Stimulated activated CD4-positive, alpha-beta T cell treated with anti-CD3 and anti-CD28 coated beads, Interleukin-12 subunit alpha, Interleukin-12 subunit beta, amount 100 ng/mL, for 24 hours (primary cell): ENCODE measurements around the gene NBR1.
"Not testable (repeated sequence)": the region's sequence is repeated elsewhere in the genome, so short reads cannot be mapped to it uniquely, and the experiment has no call there.

ENCODE experiments used
- DNase-seq, 2 experiments: peaks; one replicate each; pipeline ENCODE4 v3.0.0-alpha.2; 2020; ENCODE audit warnings: low read depth in 2 of 2

NBR1 gene

GRCh38 chr17:43159232-43159631 is 11.8 kb upstream of the NBR1 start:
- not testable (repeated sequence) for DNase-seq

GRCh38 chr17:43159957-43160356 is 11.1 kb upstream of the NBR1 start:
- DNase-seq: not testable (repeated sequence)

- not testable (repeated sequence) for DNase-seq
Measured at GRCh38 chr17:43165971-43166370, 5.0 kb upstream of the NBR1 start.

- DNase-seq: no peak
Measured at GRCh38 chr17:43169561-43170139, 1.4 kb upstream of the NBR1 start.

GRCh38 chr17:43170140-43170765 is 761 bp upstream of the NBR1 start:
- DNase-seq: peak; percentile 74 to 77

GRCh38 chr17:43171586-43172487 is 823 bp downstream of the NBR1 start:
- no peak for DNase-seq

GRCh38 chr17:43175213-43176118 is 4.5 kb downstream of the NBR1 start:
- no peak for DNase-seq

GRCh38 chr17:43176119-43176570 is 5.1 kb downstream of the NBR1 start:
- DNase-seq: no peak

GRCh38 chr17:43183921-43184320 is 12.9 kb downstream of the NBR1 start:
- DNase-seq: no peak

- not testable (repeated sequence) for DNase-seq
Measured at GRCh38 chr17:43186656-43187055, 15.6 kb downstream of the NBR1 start.

- no peak for DNase-seq
Measured at GRCh38 chr17:43193251-43193650, 22.2 kb downstream of the NBR1 start.

GRCh38 chr17:43199633-43200032 is 28.6 kb downstream of the NBR1 start:
- no peak for DNase-seq

- no peak for DNase-seq
Measured at GRCh38 chr17:43200127-43200526, 29.1 kb downstream of the NBR1 start.

GRCh38 chr17:43203013-43203412 is 32.0 kb downstream of the NBR1 start:
- DNase-seq: not testable (repeated sequence)

GRCh38 chr17:43210576-43210975 is 39.6 kb downstream of the NBR1 start:
- DNase-seq: no peak

- no peak for DNase-seq
Measured at GRCh38 chr17:43211123-43211479, 40.1 kb downstream of the NBR1 start.

- peak; percentile 59 to 67 for DNase-seq
Measured at GRCh38 chr17:43211480-43212402, 40.7 kb downstream of the NBR1 start, which contains the start of gene TMEM106A. TSS of gene TMEM106A (plus strand) at chr17:43211875. CDS start at chr17:43213042, 1,167 bp downstream.

GRCh38 chr17:43212641-43213490 is 41.9 kb downstream of the NBR1 start:
- DNase-seq: no peak

GRCh38 chr17:43213545-43213944 is 42.5 kb downstream of the NBR1 start:
- no peak for DNase-seq
